Activated naive CD4-positive, alpha-beta T cell treated with anti-CD3 and anti-CD28 coated beads for 36 hours (primary cell): ENCODE data around the gene CAPN12. TPM values are rescaled to one million over a fixed set of nuclear protein-coding genes. Genes with fewer than 3 reads are reported as not detected.

ENCODE experiments used
- CTCF ChIA-PET: fragments of 350-600 bp; sonication (Branson Sonifier 250); formaldehyde crosslinking; loops from one replicate; lab custom pipeline; 2021; ENCODE audit warnings: antibody characterized with exemption; lab: Charles Lee
- DNase-seq: peaks from one replicate; pipeline ENCODE4 v3.0.0-alpha.2; 2020
- H3K27ac Mint-ChIP-seq: one replicate; pipeline ENCODE4 v1.8.0; 2021; ENCODE audit warnings: mild to moderate bottlenecking, mixed read lengths
- H3K27me3 Mint-ChIP-seq: one replicate; pipeline ENCODE4 v1.8.0; 2021; ENCODE audit warnings: low read depth, mixed read lengths
- H3K36me3 Mint-ChIP-seq: one replicate; pipeline ENCODE4 v1.8.0; 2021; ENCODE audit warnings: low read depth, mixed read lengths
- H3K4me1 Mint-ChIP-seq: one replicate; pipeline ENCODE4 v1.8.0; 2021; ENCODE audit warnings: low read depth, mixed read lengths
- H3K4me3 Mint-ChIP-seq: one replicate; pipeline ENCODE4 v1.8.0; 2021; ENCODE audit warnings: mild to moderate bottlenecking, moderate library complexity, mixed read lengths
- H3K9me3 Mint-ChIP-seq: one replicate; pipeline ENCODE4 v1.8.0; 2021; ENCODE audit warnings: mixed read lengths
- intact Hi-C: fragments of 100-400 bp; cut with micrococcal nuclease; formaldehyde crosslinking; loops from one replicate; pipeline ENCODE4 v1.15.1; 2023
- total RNA-seq, 2 experiments: library from RNA; stranded (reverse); gene quantifications; one replicate each; pipeline ENCODE4 v1.2.3, GENCODE V29; 2021

Gene CAPN12
- total RNA-seq, 2 experiments from 2014 or later: 1.9 to 2.2 TPM

- Mint-ChIP-seq H3K4me1 (peaks cover 6% of the 10 kb centered on the region), H3K27ac (no peak overlapping the region), H3K4me3 (no peak overlapping the region), H3K9me3 (no peaks in the 10 kb centered on the region), H3K27me3 (peaks cover 2% of the 10 kb centered on the region), H3K36me3 (no peaks in the 10 kb centered on the region)
- CTCF ChIA-PET: no interaction called here
- intact Hi-C loops: no loop called here
- no peak for DNase-seq
Measured at GRCh38 chr19:38742296-38742695, 2.0 kb downstream of the CAPN12 start.

GRCh38 chr19:38741670-38742069 lies 2.6 kb downstream of the CAPN12 start:
- Mint-ChIP-seq H3K27me3 (peaks cover 2% of the 10 kb centered on the region), H3K36me3 (no peaks in the 10 kb centered on the region), H3K9me3 (no peaks in the 10 kb centered on the region), H3K4me1 (peaks cover 6% of the 10 kb centered on the region), H3K4me3 (no peak overlapping the region), H3K27ac (no peak overlapping the region)
- CTCF ChIA-PET: no interaction called here
- no peak for DNase-seq
- intact Hi-C loops: no loop called here

GRCh38 chr19:38740932-38741331 lies 3.3 kb downstream of the CAPN12 start:
- no peak overlapping the region for H3K27ac Mint-ChIP-seq
- peaks cover 10% of the 10 kb centered on the region for H3K4me1 Mint-ChIP-seq
- H3K4me3 Mint-ChIP-seq: no peak overlapping the region
- no peaks in the 10 kb centered on the region for H3K36me3 Mint-ChIP-seq
- DNase-seq: no peak
- intact Hi-C loops: no loop called here
- H3K9me3 Mint-ChIP-seq: no peaks in the 10 kb centered on the region
- H3K27me3 Mint-ChIP-seq: peaks cover 2% of the 10 kb centered on the region
- CTCF ChIA-PET: interaction anchor here (0.6 kb wide), 1 partner anchor 108 kb away, joined by 4 read pairs; no protein-coding TSS in a partner anchor

- Mint-ChIP-seq H3K4me1 (peaks cover 12% of the 10 kb centered on the region), H3K27ac (no peak overlapping the region), H3K27me3 (peaks cover 2% of the 10 kb centered on the region), H3K4me3 (no peak overlapping the region), H3K9me3 (no peaks in the 10 kb centered on the region), H3K36me3 (no peaks in the 10 kb centered on the region)
- intact Hi-C loops: no loop called here
- CTCF ChIA-PET: interaction anchor here (0.7 to 1.4 kb wide), 2 partner anchors 9 to 102 kb away, joined by 3 to 9 read pairs; no protein-coding TSS in a partner anchor
- peak; percentile 1 for DNase-seq
Measured at GRCh38 chr19:38740257-38740592, 4.0 kb downstream of the CAPN12 start.

GRCh38 chr19:38739440-38740256 lies 4.6 kb downstream of the CAPN12 start:
- H3K27ac Mint-ChIP-seq: no peak overlapping the region
- H3K27me3 Mint-ChIP-seq: peaks cover 2% of the 10 kb centered on the region
- H3K9me3 Mint-ChIP-seq: no peaks in the 10 kb centered on the region
- H3K4me1 Mint-ChIP-seq: peaks cover 17% of the 10 kb centered on the region
- CTCF ChIA-PET: interaction anchor here (0.7 to 1.4 kb wide), 2 partner anchors 9 to 101 kb away, joined by 3 to 9 read pairs; no protein-coding TSS in a partner anchor
- DNase-seq: no peak
- intact Hi-C loops: no loop called here
- no peaks in the 10 kb centered on the region for H3K36me3 Mint-ChIP-seq
- no peak overlapping the region for H3K4me3 Mint-ChIP-seq

- intact Hi-C loops: no loop called here
- H3K27ac Mint-ChIP-seq: no peak overlapping the region
- H3K4me1 Mint-ChIP-seq: peaks cover 22% of the 10 kb centered on the region
- DNase-seq: no peak
- peak overlapping the region; percentile 26 for H3K4me3 Mint-ChIP-seq
- CTCF ChIA-PET: interaction anchor here (0.6 kb wide), 1 partner anchor 218 kb away, joined by 4 read pairs; no protein-coding TSS in a partner anchor
- no peaks in the 10 kb centered on the region for H3K9me3 Mint-ChIP-seq
- H3K36me3 Mint-ChIP-seq: no peaks in the 10 kb centered on the region
- peaks cover 2% of the 10 kb centered on the region for H3K27me3 Mint-ChIP-seq
Measured at GRCh38 chr19:38737921-38738737, 6.1 kb downstream of the CAPN12 start.

- intact Hi-C loops: no loop called here
- no peak overlapping the region for H3K27ac Mint-ChIP-seq
Measured at GRCh38 chr19:38737281-38737865, 6.9 kb downstream of the CAPN12 start.

GRCh38 chr19:38736413-38737280 lies 7.6 kb downstream of the CAPN12 start:
- H3K27ac Mint-ChIP-seq: no peak overlapping the region
- H3K36me3 Mint-ChIP-seq: no peaks in the 10 kb centered on the region
- intact Hi-C loops: no loop called here
- peaks cover 22% of the 10 kb centered on the region for H3K4me1 Mint-ChIP-seq
- peak; percentile 70 for DNase-seq
- peaks cover 2% of the 10 kb centered on the region for H3K27me3 Mint-ChIP-seq
- H3K4me3 Mint-ChIP-seq: peak overlapping the region; percentile 59
- CTCF ChIA-PET: no interaction called here
- H3K9me3 Mint-ChIP-seq: no peaks in the 10 kb centered on the region

More at GRCh38 chr19:38737281-38737865, 6.9 kb downstream of the CAPN12 start:
- Mint-ChIP-seq H3K4me1 (peaks cover 22% of the 10 kb centered on the region), H3K27me3 (peaks cover 2% of the 10 kb centered on the region), H3K4me3 (peak overlapping the region; percentile 42), H3K9me3 (no peaks in the 10 kb centered on the region), H3K36me3 (no peaks in the 10 kb centered on the region)
- no peak for DNase-seq
- CTCF ChIA-PET: no interaction called here

GRCh38 chr19:38736036-38736412 lies 8.2 kb downstream of the CAPN12 start:
- DNase-seq: peak; percentile 65
- Mint-ChIP-seq H3K27ac (no peak overlapping the region), H3K4me3 (peak overlapping the region; percentile 34), H3K4me1 (peaks cover 22% of the 10 kb centered on the region), H3K36me3 (no peaks in the 10 kb centered on the region), H3K9me3 (no peaks in the 10 kb centered on the region), H3K27me3 (peaks cover 2% of the 10 kb centered on the region)
- intact Hi-C loops: no loop called here
- CTCF ChIA-PET: no interaction called here

GRCh38 chr19:38735257-38735686 lies 9.0 kb downstream of the CAPN12 start:
- no peak overlapping the region for H3K27ac Mint-ChIP-seq
- H3K4me1 Mint-ChIP-seq: peaks cover 22% of the 10 kb centered on the region
- peaks cover 2% of the 10 kb centered on the region for H3K27me3 Mint-ChIP-seq
- CTCF ChIA-PET: interaction anchor here (0.9 to 1.5 kb wide), 3 partner anchors 153 to 195 kb away, joined by 3 read pairs; partner anchors contain the start of genes MRPS12 and SARS2
- no peaks in the 10 kb centered on the region for H3K36me3 Mint-ChIP-seq
- H3K9me3 Mint-ChIP-seq: no peaks in the 10 kb centered on the region
- intact Hi-C loops: no loop called here
- H3K4me3 Mint-ChIP-seq: peak overlapping the region; percentile 38
- no peak for DNase-seq

GRCh38 chr19:38734426-38735256 lies 9.6 kb downstream of the CAPN12 start:
- CTCF ChIA-PET: interaction anchor here (0.6 to 1.5 kb wide), 4 partner anchors 153 to 522 kb away, joined by 3 read pairs; partner anchors contain the start of genes MRPS12 and SARS2
- DNase-seq: peak; percentile 34
- Mint-ChIP-seq H3K36me3 (no peaks in the 10 kb centered on the region), H3K4me3 (peak overlapping the region; percentile 38), H3K27me3 (peaks cover 2% of the 10 kb centered on the region), H3K9me3 (no peaks in the 10 kb centered on the region), H3K4me1 (peaks cover 23% of the 10 kb centered on the region), H3K27ac (no peak overlapping the region)
- intact Hi-C loops: no loop called here
